Fibroblast of villous mesenchyme (primary cell): ENCODE data around the gene ADCY2. TPM values are rescaled to one million over a fixed set of nuclear protein-coding genes. Genes with fewer than 3 reads are reported as not detected.

ENCODE experiments used
- DNase-seq: peaks from one replicate; pipeline ENCODE4 v3.0.0-alpha.2; 2010; ENCODE audit warnings: low read depth
- H3K4me3 ChIP-seq: 2 replicates; pipeline ENCODE4 v1.5.1; 2011; ENCODE audit warnings: low read depth, mild to moderate bottlenecking, low read length
- CTCF ChIP-seq: IDR thresholded peaks from 2 replicates; pipeline ENCODE4 v1.5.1; 2012; ENCODE audit warnings: low read depth, mild to moderate bottlenecking, low read length; ENCODE audit not compliant: insufficient read depth
- total RNA-seq: library from RNA; depleted of rRNA; stranded (reverse); fragments of >200 nt; gene quantifications from 2 replicates; pipeline ENCODE4 v1.2.3, GENCODE V29; 2012

Gene ADCY2
- total RNA-seq, 1 donor, result under 0.01 TPM

- no peak overlapping the region for H3K4me3 ChIP-seq
- DNase-seq, result peak; percentile 50
- peak; percentile 79 for TF ChIP-seq CTCF
Measured at GRCh38 chr5:7856855-7857254, 460.9 kb downstream of the ADCY2 start.

GRCh38 chr5:7857361-7857760 lies 461.4 kb downstream of the ADCY2 start:
- H3K4me3 ChIP-seq, result no peak overlapping the region
- no peak for DNase-seq
- TF ChIP-seq CTCF, result no peak

GRCh38 chr5:7857926-7858632 lies 462.1 kb downstream of the ADCY2 start:
- TF ChIP-seq CTCF, result no peak
- H3K4me3 ChIP-seq, result no peak overlapping the region
- DNase-seq, result no peak

GRCh38 chr5:7866196-7866595 lies 470.3 kb downstream of the ADCY2 start:
- H3K4me3 ChIP-seq, result no peak overlapping the region
- no peak for TF ChIP-seq CTCF
- DNase-seq, result no peak

GRCh38 chr5:7867260-7867659 lies 471.3 kb downstream of the ADCY2 start:
- DNase-seq, result no peak
- no peak for TF ChIP-seq CTCF
- H3K4me3 ChIP-seq, result no peak overlapping the region

- peak overlapping the region; percentile 87 for H3K4me3 ChIP-seq
- no peak for DNase-seq
- no peak for TF ChIP-seq CTCF
Measured at GRCh38 chr5:7868427-7868772, 472.5 kb downstream of the ADCY2 start.

GRCh38 chr5:7868773-7869473 lies 473.0 kb downstream of the ADCY2 start, which contains the start of the genes FASTKD3 and MTRR:
Gene FASTKD3, minus strand, starts transcription at chr5:7869031. Its CDS starts 948 bp downstream, at chr5:7868083.
Gene MTRR, plus strand, starts transcription at chr5:7869148. Its CDS starts 1,647 bp downstream, at chr5:7870795.
- TF ChIP-seq CTCF, result no peak
- H3K4me3 ChIP-seq, result peak within 1 kb of the TSS; percentile 87
- DNase-seq, result peak; percentile 95
